GM21423 (cell line): ENCODE measurements around the gene ASCL3.
"Not testable (repeated sequence)": the region's sequence is repeated elsewhere in the genome, so short reads cannot be mapped to it uniquely, and the experiment has no call there.

Source experiments
- ATAC-seq: cut with Tn5 transposase; IDR thresholded peaks from one replicate; pipeline ENCODE4 v1.9.1; 2021; ENCODE audit warnings: mild to moderate bottlenecking, moderate library complexity; ENCODE audit not compliant: unreplicated experiment

The ASCL3 gene

GRCh38 chr11:8942518-8943066 lies at the start of gene ASCL3:
Gene ASCL3 (minus strand): TSS chr11:8943016. CDS start chr11:8938161, 4,855 bp downstream.
- no peak for ATAC-seq

DNA sequence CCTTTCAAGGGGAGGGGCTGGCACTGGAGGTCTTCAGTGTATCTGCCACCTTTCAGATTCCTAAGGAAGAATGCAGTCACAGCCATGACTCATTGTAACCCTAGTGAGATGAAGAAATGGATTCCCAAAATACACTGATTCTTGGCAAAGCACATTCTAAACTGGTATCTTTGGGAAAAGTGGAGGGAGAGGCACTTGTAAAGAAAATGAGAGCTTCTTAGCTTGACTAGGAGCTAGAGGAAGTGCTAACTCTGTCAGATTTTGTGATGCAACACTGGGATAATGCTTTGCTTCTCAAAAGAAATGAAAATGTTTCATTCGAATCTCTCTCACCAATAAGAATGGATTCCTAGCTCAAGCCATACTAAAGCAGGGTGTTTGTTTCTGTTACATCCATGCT lies 46.6 kb upstream of the ASCL3 start:
- ATAC-seq, result no peak

- no peak for ATAC-seq
Measured at GRCh38 chr11:8988329-8989234, 45.8 kb upstream of the ASCL3 start.

GRCh38 chr11:8987446-8987845 lies 44.6 kb upstream of the ASCL3 start:
- no peak for ATAC-seq

DNA sequence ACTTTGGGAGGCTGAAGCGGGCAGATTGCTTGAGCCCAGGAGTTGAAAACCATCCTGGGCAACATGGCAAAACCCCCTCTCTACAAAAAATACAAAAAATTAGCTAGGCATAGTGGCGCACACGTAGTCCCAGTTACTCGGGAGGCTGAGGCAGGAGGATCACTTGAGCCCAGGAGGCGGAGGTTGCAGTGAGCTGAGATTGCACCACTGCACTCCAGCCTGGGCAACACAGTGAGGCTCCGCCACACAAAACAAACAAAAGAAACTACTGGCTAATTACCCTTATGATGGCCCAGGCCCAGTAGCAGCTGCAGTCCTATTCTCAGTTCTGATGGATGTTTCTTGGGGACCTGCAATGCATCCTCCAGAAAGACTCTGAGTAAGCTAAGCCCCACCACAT lies 44.0 kb upstream of the ASCL3 start:
- not testable (repeated sequence) for ATAC-seq

DNA sequence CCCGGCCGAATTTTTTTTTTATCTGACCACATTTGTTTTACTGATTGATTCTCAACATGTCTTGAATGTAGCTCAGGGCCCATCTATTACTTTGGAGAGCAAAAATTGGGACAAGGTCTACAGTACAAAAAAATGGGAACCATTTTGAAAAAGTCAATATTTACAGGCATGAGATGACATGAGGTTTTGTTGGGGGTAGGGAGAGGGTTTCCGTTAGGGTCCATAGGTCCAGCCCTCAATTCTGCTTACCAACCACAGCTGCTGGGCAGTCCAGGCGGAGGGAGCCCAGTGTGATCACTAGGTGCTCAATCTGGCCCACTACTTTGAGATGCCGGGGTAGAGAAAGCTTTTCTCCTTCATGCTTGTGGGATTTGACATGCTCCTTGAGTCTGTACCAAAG lies 42.6 kb upstream of the ASCL3 start:
- no peak for ATAC-seq

- ATAC-seq, result no peak
Measured at GRCh38 chr11:8983552-8983951, 40.7 kb upstream of the ASCL3 start.

DNA sequence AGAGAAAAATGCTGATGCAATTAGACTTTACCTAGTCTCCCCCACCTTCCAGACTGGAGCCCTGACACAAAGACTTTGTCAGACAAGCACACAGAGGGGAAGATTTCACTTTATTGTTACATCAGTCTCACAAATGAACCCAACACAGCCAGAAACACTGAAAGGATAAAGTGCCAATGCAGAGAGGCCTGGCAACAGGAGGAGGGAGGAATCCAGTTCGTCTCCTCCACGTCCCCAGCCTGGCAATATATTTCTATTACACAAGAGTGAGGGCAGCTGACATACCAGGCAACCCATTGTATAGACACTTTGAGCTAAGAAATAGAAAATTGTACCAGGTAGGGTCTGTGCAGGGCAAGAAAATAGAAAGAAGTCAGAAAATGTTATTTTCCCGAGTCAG lies 37.7 kb upstream of the ASCL3 start:
- ATAC-seq, result no peak

DNA sequence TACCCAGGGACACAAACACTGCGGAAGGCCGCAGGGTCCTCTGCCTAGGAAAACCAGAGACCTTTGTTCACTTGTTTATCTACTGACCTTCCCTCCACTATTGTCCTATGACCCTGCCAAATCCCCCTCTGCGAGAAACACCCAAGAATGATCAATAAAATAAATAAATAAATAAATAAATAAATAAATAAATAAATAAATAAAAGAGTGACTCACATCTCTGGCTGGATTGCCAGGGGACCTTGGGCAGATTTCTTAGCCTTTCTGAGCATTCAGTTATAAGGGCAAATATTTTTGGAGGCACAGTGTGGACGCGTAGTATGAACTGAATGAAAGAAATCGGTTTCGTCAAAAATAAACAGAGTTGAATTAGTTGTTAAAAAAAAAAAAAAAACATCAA lies 36.5 kb upstream of the ASCL3 start:
- not testable (repeated sequence) for ATAC-seq

DNA sequence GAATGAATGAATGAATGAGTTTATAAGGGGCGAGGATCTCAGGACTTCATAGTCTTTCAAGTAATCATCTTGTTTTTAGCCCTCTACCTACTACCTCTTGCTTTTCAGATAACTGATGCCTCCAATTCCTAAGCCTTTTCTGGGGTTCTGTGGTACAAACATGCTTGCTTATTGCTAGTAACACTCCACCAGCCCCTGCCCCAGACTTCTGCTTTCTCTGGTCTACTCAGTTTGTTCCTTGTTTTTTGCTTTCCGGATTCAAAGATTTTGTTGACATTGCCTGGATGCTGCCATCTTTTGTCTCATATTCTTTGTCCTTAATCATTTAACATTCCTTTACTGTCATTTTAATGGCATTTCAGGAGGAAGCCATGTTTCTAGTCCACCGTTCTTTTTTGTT lies 30.3 kb upstream of the ASCL3 start:
- no peak for ATAC-seq

- ATAC-seq, result no peak
Measured at GRCh38 chr11:8971924-8972316, 29.1 kb upstream of the ASCL3 start.

GRCh38 chr11:8971196-8971923 lies 28.5 kb upstream of the ASCL3 start:
- no peak for ATAC-seq

- no peak for ATAC-seq
Measured at GRCh38 chr11:8967184-8967583, 24.4 kb upstream of the ASCL3 start.

DNA sequence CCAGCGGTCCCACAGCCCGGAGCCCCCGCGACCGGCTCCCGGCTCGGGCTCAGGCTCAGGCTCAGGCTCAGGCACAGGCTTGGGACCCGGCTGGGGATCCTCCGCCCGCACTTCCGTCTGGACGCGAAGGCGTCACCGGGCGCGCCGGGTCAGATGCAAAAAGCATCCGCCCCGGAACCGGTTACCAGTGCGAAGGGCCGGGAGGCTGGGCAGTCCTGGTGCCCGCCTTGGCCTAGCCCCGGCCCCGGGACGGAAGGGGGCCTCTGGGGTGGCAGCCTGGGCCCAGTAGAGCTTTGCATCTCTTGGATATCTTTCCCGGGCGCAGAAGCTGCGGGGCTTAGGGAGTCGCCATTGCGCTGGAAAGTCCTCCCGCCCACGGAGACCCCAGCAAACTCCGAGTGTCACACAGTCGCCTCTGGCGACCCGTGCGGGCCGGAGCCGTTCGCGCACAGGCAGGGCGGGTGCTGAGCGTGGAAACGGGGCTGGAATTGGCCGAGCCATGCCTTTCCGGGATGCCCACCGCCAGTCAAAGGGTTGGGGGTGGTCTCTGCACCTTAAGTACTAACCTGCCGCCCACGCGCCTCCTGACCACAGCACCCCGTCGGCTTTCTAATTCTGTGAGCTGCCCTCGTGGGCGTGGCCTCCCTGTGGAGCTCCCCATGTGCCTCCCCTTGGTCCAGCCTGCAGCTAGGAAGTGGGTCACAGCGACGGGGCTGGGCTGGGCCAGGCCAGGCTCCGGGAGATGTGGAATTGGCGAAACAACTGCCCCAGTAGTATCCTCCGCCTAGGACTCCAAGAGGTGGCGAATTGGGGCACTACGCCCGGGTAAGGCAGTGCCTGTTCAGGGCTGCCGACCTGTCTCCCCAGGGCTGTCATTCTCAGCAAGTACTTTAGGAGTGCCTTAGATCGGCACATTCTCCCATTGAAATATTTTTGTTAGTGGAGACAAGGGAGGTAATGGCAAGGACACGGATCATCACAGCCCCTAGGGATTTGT lies 21.8 kb upstream of the ASCL3 start, which contains the start of gene TMEM9B:
Gene TMEM9B, minus strand, starts transcription at position 119 of the 997 bp plus-strand sequence. CDS start 129 bp downstream, outside the sequence.
- ATAC-seq, result peak; percentile 79

DNA sequence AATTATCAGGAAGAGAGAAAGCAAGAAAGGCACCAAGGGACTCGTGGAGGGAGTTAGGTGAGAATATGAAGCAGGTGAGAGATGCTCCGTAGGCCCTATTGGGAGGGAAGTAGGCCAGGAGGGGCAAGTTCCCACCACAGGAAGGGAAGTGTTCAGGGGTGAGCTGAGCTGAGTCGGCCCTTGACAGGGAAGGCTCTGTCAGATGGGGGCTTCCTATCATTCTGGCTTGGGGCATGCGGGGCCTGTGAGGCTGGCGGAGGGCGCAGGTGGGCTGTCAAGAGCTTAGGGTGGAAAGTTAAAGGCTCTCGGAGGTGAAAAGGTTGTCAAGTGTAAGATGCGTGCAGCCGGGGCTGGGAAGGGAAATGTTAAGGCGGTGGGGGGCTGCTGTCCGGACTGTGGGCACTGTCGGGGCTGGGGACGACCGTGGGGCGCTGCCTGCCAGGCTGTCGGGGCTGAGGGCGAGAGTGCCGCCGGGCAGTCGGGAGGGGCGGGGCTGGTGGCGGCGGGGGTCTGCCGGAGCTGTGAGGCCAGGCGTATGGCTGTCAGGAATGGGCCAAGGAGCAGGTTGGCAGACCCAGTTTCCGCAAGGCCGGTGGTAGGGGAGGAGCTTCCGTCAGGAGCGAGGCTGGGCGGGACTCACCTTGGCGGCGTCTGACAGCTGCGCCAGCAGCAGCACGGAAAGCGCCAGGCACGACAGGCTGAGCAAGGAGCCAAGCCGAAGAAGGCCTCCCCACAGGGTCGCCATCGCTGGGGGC lies 20.9 kb upstream of the ASCL3 start:
- peak; percentile 67 for ATAC-seq

DNA sequence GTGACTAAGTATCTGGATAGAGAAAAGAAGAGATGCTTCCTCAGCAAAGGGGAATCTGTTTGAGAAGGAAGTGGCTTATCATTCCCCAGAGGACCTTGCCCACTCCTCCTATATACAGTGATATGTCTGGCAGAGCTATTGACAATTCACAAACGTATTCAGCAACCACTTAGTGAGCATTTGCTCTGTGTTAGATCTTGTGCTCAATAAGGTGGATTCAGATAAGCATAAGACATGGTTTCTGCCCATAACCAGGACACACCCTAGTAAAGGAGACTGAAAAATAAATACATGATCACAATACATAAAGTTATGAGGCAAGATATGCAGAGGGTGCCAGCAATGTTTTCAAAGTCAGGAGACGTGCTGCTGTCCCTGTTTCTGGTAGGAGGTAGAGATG lies 20.0 kb upstream of the ASCL3 start:
- ATAC-seq, result no peak

GRCh38 chr11:8961401-8961800 lies 18.6 kb upstream of the ASCL3 start:
- ATAC-seq, result no peak

GRCh38 chr11:8959546-8960166 lies 16.8 kb upstream of the ASCL3 start:
- no peak for ATAC-seq

DNA sequence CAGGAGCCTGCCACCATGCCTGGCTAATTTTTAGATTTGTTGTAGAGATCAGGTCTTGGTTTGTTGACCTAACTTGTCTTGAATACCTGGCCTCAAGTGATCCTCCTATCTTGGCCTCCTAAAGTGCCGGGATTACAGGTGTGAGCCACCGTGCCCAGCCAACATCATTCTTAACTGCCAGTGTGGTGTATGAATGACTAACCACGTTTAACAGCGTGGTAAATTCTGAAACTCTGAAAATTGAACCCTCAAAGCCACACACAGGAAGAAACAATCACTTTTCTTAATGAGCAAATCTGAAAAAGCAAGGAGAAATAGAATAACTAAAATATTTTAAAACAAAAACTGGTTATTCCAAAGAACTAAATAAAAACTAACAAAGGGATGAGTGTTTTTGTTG lies 14.0 kb upstream of the ASCL3 start:
- ATAC-seq, result no peak
